Stimulated activated CD4-positive, alpha-beta T cell treated with anti-CD3 and anti-CD28 coated beads, TNF-alpha, amount 100 ng/mL, for 24 hours (primary cell): ENCODE data around the gene LHPP.

Experiments
- DNase-seq, 3 experiments: peaks; one replicate each; pipeline ENCODE4 v3.0.0-alpha.2; 2020; ENCODE audit warnings: low read depth in 3 of 3

The LHPP gene

GRCh38 chr10:124520558-124521428 lies 59.2 kb downstream of the LHPP start:
- DNase-seq, result no peak

- DNase-seq, result no peak
Measured at GRCh38 chr10:124521429-124521871, 59.8 kb downstream of the LHPP start.

- no peak for DNase-seq
Measured at GRCh38 chr10:124522131-124522932, 60.7 kb downstream of the LHPP start.

- DNase-seq, result no peak
Measured at GRCh38 chr10:124522933-124523871, 61.6 kb downstream of the LHPP start.

- DNase-seq, result no peak
Measured at GRCh38 chr10:124523901-124524300, 62.3 kb downstream of the LHPP start.

- no peak for DNase-seq
Measured at GRCh38 chr10:124524991-124525653, 63.5 kb downstream of the LHPP start.

GRCh38 chr10:124525751-124526600 lies 64.4 kb downstream of the LHPP start:
- no peak for DNase-seq

GRCh38 chr10:124526621-124527267 lies 65.1 kb downstream of the LHPP start:
- DNase-seq, result no peak

- DNase-seq, result no peak
Measured at GRCh38 chr10:124527874-124528395, 66.3 kb downstream of the LHPP start.

GRCh38 chr10:124529661-124530214 lies 68.1 kb downstream of the LHPP start:
- no peak for DNase-seq

- peak; percentile 71 to 86 (median 80) for DNase-seq
Measured at GRCh38 chr10:124530215-124530665, 68.6 kb downstream of the LHPP start.

- no peak for DNase-seq
Measured at GRCh38 chr10:124530816-124531215, 69.2 kb downstream of the LHPP start.

GRCh38 chr10:124532106-124532641 lies 70.6 kb downstream of the LHPP start:
- DNase-seq, result no peak

GRCh38 chr10:124532788-124533187 lies 71.2 kb downstream of the LHPP start:
- no peak for DNase-seq

- DNase-seq, result no peak
Measured at GRCh38 chr10:124533266-124533665, 71.6 kb downstream of the LHPP start.

- no peak for DNase-seq
Measured at GRCh38 chr10:124534231-124534798, 72.7 kb downstream of the LHPP start.

GRCh38 chr10:124534826-124535601 lies 73.4 kb downstream of the LHPP start:
- DNase-seq, result no peak
